Activated B cell treated with CpG ODN at 0.5 μM for 24 hours (primary cell): Measurements from ENCODE around the gene SAMD4A. TPM values are rescaled to one million over a fixed set of nuclear protein-coding genes. Genes with fewer than 3 reads are reported as not detected.

Experiments
- ATAC-seq: fragments of 200-7000 bp; cut with Tn5 transposase; one replicate; pipeline ENCODE4 v1.10.0; 2021; ENCODE audit warnings: low read depth, mild to moderate bottlenecking, moderate library complexity
- CTCF ChIA-PET: fragments of 350-600 bp; sonication (Branson Sonifier 250); formaldehyde crosslinking; loops from one replicate; lab custom pipeline; 2021; ENCODE audit warnings: antibody characterized with exemption; lab: Charles Lee
- POLR2A ChIA-PET: fragments of 350-600 bp; sonication (Branson Sonifier 250); formaldehyde crosslinking; loops from one replicate; lab custom pipeline; 2021; ENCODE audit warnings: antibody characterized with exemption; lab: Charles Lee
- DNase-seq: peaks from one replicate; pipeline ENCODE4 v3.0.0; 2022
- H3K27ac Mint-ChIP-seq: one replicate; pipeline ENCODE4 v1.8.0; 2020; ENCODE audit warnings: mixed read lengths
- H3K27me3 Mint-ChIP-seq: one replicate; pipeline ENCODE4 v1.8.0; 2021; ENCODE audit warnings: mixed read lengths
- H3K36me3 Mint-ChIP-seq: one replicate; pipeline ENCODE4 v1.8.0; 2021; ENCODE audit warnings: low read depth, mixed read lengths
- H3K4me1 Mint-ChIP-seq: one replicate; pipeline ENCODE4 v1.8.0; 2021; ENCODE audit warnings: mixed read lengths
- H3K4me3 Mint-ChIP-seq: one replicate; pipeline ENCODE4 v1.8.0; 2020; ENCODE audit warnings: mild to moderate bottlenecking, mixed read lengths
- H3K9me3 Mint-ChIP-seq: one replicate; pipeline ENCODE4 v1.8.0; 2020; ENCODE audit warnings: mixed read lengths
- CTCF ChIP-seq: fragments of 200-600 bp; IDR thresholded peaks from one replicate; pipeline ENCODE4 v1.8.0; 2022; ENCODE audit warnings: antibody characterized with exemption, mild to moderate bottlenecking
- intact Hi-C: fragments of 100-400 bp; cut with micrococcal nuclease; formaldehyde crosslinking; loops from one replicate; pipeline ENCODE4 v1.15.1; 2024
- total RNA-seq: library from RNA; stranded (reverse); gene quantifications from 2 replicates; pipeline ENCODE4 v1.2.3, GENCODE V29; 2022

Gene SAMD4A
- total RNA-seq, 1 donor from 2014 or later, result 8.7 TPM

DNA sequence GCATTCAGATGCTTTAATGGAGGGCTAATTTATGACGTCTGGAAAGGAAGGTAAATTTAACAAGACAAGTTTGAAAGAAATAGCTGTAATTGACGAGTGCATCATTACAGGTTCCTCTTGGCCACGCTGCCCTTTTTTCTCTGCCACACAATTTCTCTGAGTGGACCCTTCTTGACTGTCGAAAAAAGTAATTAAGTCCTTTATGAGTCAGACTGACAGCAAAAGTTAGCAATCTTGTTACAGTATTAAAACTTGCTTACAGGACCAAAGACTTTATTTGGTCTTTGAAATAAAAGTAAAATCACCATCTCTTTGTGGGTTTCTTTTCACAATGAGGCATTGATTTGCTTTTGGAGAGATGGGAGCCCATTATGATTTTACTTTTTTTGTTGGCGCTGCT, 42.6 kb downstream of the SAMD4A start:
- no peaks in the 10 kb centered on the region for H3K9me3 Mint-ChIP-seq
- no peak overlapping the region for H3K4me3 Mint-ChIP-seq
- TF ChIP-seq CTCF, result no peak
- no peak overlapping the region for H3K27ac Mint-ChIP-seq
- peaks cover 5% of the 10 kb centered on the region for H3K36me3 Mint-ChIP-seq
- ChIA-PET CTCF (no interaction called here), POLR2A (no interaction called here)
- ATAC-seq (no peak), DNase-seq (no peak)
- no peaks in the 10 kb centered on the region for H3K4me1 Mint-ChIP-seq
- intact Hi-C loops, result no loop called here
- no peaks in the 10 kb centered on the region for H3K27me3 Mint-ChIP-seq

DNA sequence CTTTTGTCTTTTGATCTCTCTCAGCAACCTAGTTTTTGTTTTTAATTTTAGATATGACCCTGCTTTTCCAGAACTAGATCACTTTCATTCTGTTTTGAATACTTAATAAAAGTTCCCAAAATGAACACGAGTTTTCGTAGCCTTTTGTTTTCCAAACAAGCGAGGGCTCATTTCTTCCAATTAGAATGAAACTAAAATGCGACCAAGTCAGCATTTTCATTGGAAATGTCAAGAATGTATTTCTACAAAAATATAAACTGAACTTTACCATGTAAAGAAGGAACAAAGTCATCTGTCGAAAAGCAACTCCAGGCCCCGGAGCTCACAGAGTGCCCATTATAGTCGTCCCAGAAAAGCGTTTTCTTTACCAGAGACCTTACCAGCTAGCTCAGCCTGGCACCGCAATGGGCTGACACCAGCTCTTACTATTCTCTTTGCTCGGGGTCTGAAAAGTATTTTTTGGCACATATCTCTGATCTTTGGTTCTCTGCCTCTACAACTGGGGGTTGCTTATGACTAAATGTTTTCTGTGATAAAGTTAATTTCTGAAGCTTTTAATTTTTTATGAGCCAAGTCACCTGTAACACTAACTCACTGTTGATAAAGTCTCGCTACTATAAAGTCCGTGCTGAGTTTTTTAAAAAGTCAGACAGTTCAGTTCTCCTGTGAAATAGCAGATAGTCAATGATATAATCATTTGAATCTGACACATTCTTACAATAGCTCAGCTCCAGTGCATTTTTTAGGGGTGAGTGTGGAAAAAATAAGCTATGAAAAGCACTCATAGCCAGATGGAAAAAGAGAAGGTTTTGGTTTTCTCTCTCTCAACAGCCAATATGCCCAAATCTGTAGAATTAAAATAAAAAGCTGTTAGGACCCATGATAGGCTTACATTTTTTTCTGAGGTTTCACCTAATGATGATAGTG, 43.4 kb downstream of the SAMD4A start:
- Mint-ChIP-seq H3K36me3 (peaks cover 5% of the 10 kb centered on the region), H3K9me3 (no peaks in the 10 kb centered on the region), H3K27me3 (no peaks in the 10 kb centered on the region), H3K27ac (no peak overlapping the region), H3K4me3 (no peak overlapping the region), H3K4me1 (no peaks in the 10 kb centered on the region)
- ChIA-PET POLR2A (no interaction called here), CTCF (interaction anchor here (1.6 kb wide), 1 partner anchor 164 kb away, joined by 3 read pairs; no protein-coding TSS in a partner anchor)
- ATAC-seq (no peak), DNase-seq (no peak)
- intact Hi-C loops, result no loop called here
- no peak for TF ChIP-seq CTCF

DNA sequence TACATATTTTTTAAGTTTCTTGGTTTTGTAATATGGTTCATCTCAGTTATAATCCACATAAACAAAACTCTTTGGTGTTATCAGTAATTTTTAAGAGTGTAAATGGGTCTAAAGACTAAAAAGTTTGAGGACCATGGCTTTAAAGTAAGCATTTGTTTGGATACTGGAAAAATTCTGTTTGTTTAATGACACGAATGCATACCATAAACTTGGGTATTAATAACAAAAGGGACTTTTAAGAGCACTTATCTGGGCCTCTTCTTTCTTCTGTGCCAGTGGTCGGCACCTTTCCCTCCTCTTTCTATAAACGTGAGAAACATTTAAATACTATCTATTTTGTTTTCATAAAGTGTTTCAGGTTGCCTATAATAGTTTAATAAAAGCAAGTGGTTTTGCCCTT, 47.4 kb downstream of the SAMD4A start:
- Mint-ChIP-seq H3K36me3 (peaks cover 3% of the 10 kb centered on the region), H3K27ac (no peak overlapping the region), H3K27me3 (no peaks in the 10 kb centered on the region), H3K9me3 (no peaks in the 10 kb centered on the region), H3K4me3 (no peak overlapping the region), H3K4me1 (no peaks in the 10 kb centered on the region)
- DNase-seq (no peak), ATAC-seq (no peak)
- TF ChIP-seq CTCF, result no peak
- ChIA-PET CTCF (no interaction called here), POLR2A (no interaction called here)
- intact Hi-C loops, result no loop called here

- Mint-ChIP-seq H3K4me3 (no peak overlapping the region), H3K36me3 (no peaks in the 10 kb centered on the region), H3K9me3 (peaks cover 5% of the 10 kb centered on the region), H3K27ac (no peak overlapping the region), H3K27me3 (no peaks in the 10 kb centered on the region), H3K4me1 (peaks cover 4% of the 10 kb centered on the region)
- intact Hi-C loops, result no loop called here
- DNase-seq (no peak), ATAC-seq (no peak)
- TF ChIP-seq CTCF, result no peak
- ChIA-PET POLR2A (no interaction called here), CTCF (no interaction called here)
Measured at GRCh38 chr14:54617467-54617866, 50.5 kb downstream of the SAMD4A start.

DNA sequence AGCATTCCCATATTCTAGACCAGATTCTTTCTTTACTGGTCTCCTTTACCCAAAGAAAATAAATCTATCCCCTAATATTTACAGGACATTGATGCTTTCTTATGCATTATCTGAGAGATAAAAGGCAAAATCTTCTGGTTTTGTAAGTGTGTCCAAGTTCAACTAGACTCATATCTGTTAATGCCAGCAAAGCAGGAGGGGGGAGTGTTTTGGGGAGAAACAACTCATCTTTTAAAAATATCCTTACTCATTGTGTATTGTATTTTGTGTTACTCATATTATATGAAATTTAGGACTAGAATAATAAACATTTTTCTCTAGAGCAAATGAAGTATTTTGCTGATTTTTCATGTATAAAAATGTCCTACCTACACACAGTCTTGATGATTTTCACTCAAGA, 54.8 kb downstream of the SAMD4A start:
- Mint-ChIP-seq H3K36me3 (no peaks in the 10 kb centered on the region), H3K4me1 (peaks cover 20% of the 10 kb centered on the region), H3K27me3 (no peaks in the 10 kb centered on the region), H3K9me3 (peaks cover 5% of the 10 kb centered on the region), H3K27ac (no peak overlapping the region), H3K4me3 (no peak overlapping the region)
- CTCF ChIA-PET, result no interaction called here
- ATAC-seq (no peak), DNase-seq (no peak)
- POLR2A ChIA-PET, result no interaction called here
- no peak for TF ChIP-seq CTCF
- intact Hi-C loops, result no loop called here
